ENCODE data around the gene NRG3.

The NRG3 gene

GRCh38 chr10:82874671-82875070 is 999.7 kb downstream of the NRG3 start:
- no peak for DNase-seq

GRCh38 chr10:82880776-82881290 is 1005.8 kb downstream of the NRG3 start:
- no peak for DNase-seq

GRCh38 chr10:82882722-82883121 is 1007.7 kb downstream of the NRG3 start:
- DNase-seq = no peak

GRCh38 chr10:82883603-82884002 is 1008.6 kb downstream of the NRG3 start:
- no peak for DNase-seq

- peak; percentile 73 for DNase-seq
These were observed 1012.5 kb downstream of the NRG3 start for GRCh38 chr10:82887488-82887887.

GRCh38 chr10:82888809-82889455 is 1013.9 kb downstream of the NRG3 start:
- DNase-seq = no peak

- DNase-seq = no peak
These were observed 1014.7 kb downstream of the NRG3 start for GRCh38 chr10:82889728-82890127.

- no peak for DNase-seq
These were observed 1015.6 kb downstream of the NRG3 start for GRCh38 chr10:82890573-82890972.

- DNase-seq = no peak
These were observed 1033.1 kb downstream of the NRG3 start for GRCh38 chr10:82908096-82908495.

GRCh38 chr10:82908751-82909150 is 1033.8 kb downstream of the NRG3 start:
- no peak for DNase-seq

- DNase-seq = no peak
These were observed 1035.3 kb downstream of the NRG3 start for GRCh38 chr10:82910301-82910700.

- DNase-seq = no peak
These were observed 1039.7 kb downstream of the NRG3 start for GRCh38 chr10:82914655-82915136.

GRCh38 chr10:82916941-82917340 is 1041.9 kb downstream of the NRG3 start:
- DNase-seq = no peak

GRCh38 chr10:82918022-82918421 is 1043.0 kb downstream of the NRG3 start:
- no peak for DNase-seq

GRCh38 chr10:82922046-82922445 is 1047.1 kb downstream of the NRG3 start:
- no peak for DNase-seq

- no peak for DNase-seq
These were observed 1047.8 kb downstream of the NRG3 start for GRCh38 chr10:82922755-82923154.

- DNase-seq = no peak
These were observed 1049.7 kb downstream of the NRG3 start for GRCh38 chr10:82924711-82925110.

- DNase-seq = no peak
These were observed 1050.6 kb downstream of the NRG3 start for GRCh38 chr10:82925547-82925946.

- DNase-seq = no peak
These were observed 1057.5 kb downstream of the NRG3 start for GRCh38 chr10:82932451-82932850.

GRCh38 chr10:82934429-82934828 is 1059.4 kb downstream of the NRG3 start:
- no peak for DNase-seq

- DNase-seq = no peak
These were observed 1060.0 kb downstream of the NRG3 start for GRCh38 chr10:82934947-82935346.

GRCh38 chr10:82938331-82938730 is 1063.3 kb downstream of the NRG3 start:
- no peak for DNase-seq

GRCh38 chr10:82942286-82943099 is 1067.5 kb downstream of the NRG3 start:
- no peak for DNase-seq

- DNase-seq = no peak
These were observed 1068.1 kb downstream of the NRG3 start for GRCh38 chr10:82943142-82943541.
